Activated CD4-positive, alpha-beta T cell treated with anti-CD3 and anti-CD28 coated beads, Interleukin-2, amount 10 ng/mL, durations not matched to agents 24 days and 14 days (primary cell): ENCODE data around the gene NANOS3. TPM values are rescaled to one million over a fixed set of nuclear protein-coding genes. Genes with fewer than 3 reads are reported as not detected.
"Not testable (repeated sequence)": the region's sequence is repeated elsewhere in the genome, so short reads cannot be mapped to it uniquely, and the experiment has no call there.

Source experiments
- DNase-seq: peaks from one replicate; pipeline ENCODE4 v3.0.0; 2022
- H3K27ac Mint-ChIP-seq: one replicate; pipeline ENCODE4 v1.8.0; 2022; ENCODE audit warnings: mild to moderate bottlenecking, mixed read lengths
- H3K27me3 Mint-ChIP-seq: one replicate; pipeline ENCODE4 v1.8.0; 2022; ENCODE audit warnings: mixed read lengths
- H3K36me3 Mint-ChIP-seq: one replicate; pipeline ENCODE4 v1.8.0; 2022; ENCODE audit warnings: low read depth, mild to moderate bottlenecking, mixed read lengths
- H3K4me1 Mint-ChIP-seq: one replicate; pipeline ENCODE4 v1.8.0; 2021; ENCODE audit warnings: mixed read lengths
- H3K4me3 Mint-ChIP-seq: one replicate; pipeline ENCODE4 v1.8.0; 2022; ENCODE audit warnings: mild to moderate bottlenecking, moderate library complexity, mixed read lengths
- H3K9me3 Mint-ChIP-seq: one replicate; pipeline ENCODE4 v1.8.0; 2021; ENCODE audit warnings: mixed read lengths
- intact Hi-C: fragments of 100-400 bp; cut with micrococcal nuclease; formaldehyde crosslinking; loops from one replicate; pipeline ENCODE4 v1.15.1; 2023
- total RNA-seq: library from RNA; stranded (reverse); gene quantifications from 2 replicates; pipeline ENCODE4 v1.2.3, GENCODE V29; 2022

NANOS3 gene
- total RNA-seq, 1 donor from 2014 or later: 1.4 TPM

- H3K4me3 Mint-ChIP-seq: no peak overlapping the region
- H3K36me3 Mint-ChIP-seq: peaks cover 52% of the 10 kb centered on the region
- H3K27me3 Mint-ChIP-seq: no peaks in the 10 kb centered on the region
- peaks cover 7% of the 10 kb centered on the region for H3K9me3 Mint-ChIP-seq
- no peak overlapping the region for H3K27ac Mint-ChIP-seq
- no peak for DNase-seq
- H3K4me1 Mint-ChIP-seq: no peaks in the 10 kb centered on the region
- intact Hi-C loops: no loop called here
These were observed 43.6 kb downstream of the NANOS3 start for GRCh38 chr19:13920524-13920923.

- peaks cover 7% of the 10 kb centered on the region for H3K9me3 Mint-ChIP-seq
- intact Hi-C loops: no loop called here
- H3K36me3 Mint-ChIP-seq: peaks cover 50% of the 10 kb centered on the region
- peak; percentile 78 for DNase-seq
- no peak overlapping the region for H3K4me3 Mint-ChIP-seq
- no peaks in the 10 kb centered on the region for H3K27me3 Mint-ChIP-seq
- H3K4me1 Mint-ChIP-seq: no peaks in the 10 kb centered on the region
- H3K27ac Mint-ChIP-seq: peak overlapping the region; percentile 72
These were observed 44.2 kb downstream of the NANOS3 start for GRCh38 chr19:13920940-13921747.

GRCh38 chr19:13922118-13922517, 45.2 kb downstream of the NANOS3 start:
- H3K27me3 Mint-ChIP-seq, H3K27ac Mint-ChIP-seq, intact Hi-C loops, DNase-seq, H3K9me3 Mint-ChIP-seq, H3K4me1 Mint-ChIP-seq, H3K4me3 Mint-ChIP-seq: not testable (repeated sequence)
- peaks cover 55% of the 10 kb centered on the region for H3K36me3 Mint-ChIP-seq

- no peak overlapping the region for H3K4me3 Mint-ChIP-seq
- peaks cover 7% of the 10 kb centered on the region for H3K9me3 Mint-ChIP-seq
- DNase-seq: no peak
- peaks cover 57% of the 10 kb centered on the region for H3K36me3 Mint-ChIP-seq
- no peaks in the 10 kb centered on the region for H3K27me3 Mint-ChIP-seq
- no peaks in the 10 kb centered on the region for H3K4me1 Mint-ChIP-seq
- H3K27ac Mint-ChIP-seq: no peak overlapping the region
- intact Hi-C loops: no loop called here
These were observed 46.5 kb downstream of the NANOS3 start for GRCh38 chr19:13923194-13923987.

- Mint-ChIP-seq H3K27me3 (no peaks in the 10 kb centered on the region), H3K9me3 (peaks cover 5% of the 10 kb centered on the region), H3K4me3 (no peak overlapping the region), H3K27ac (no peak overlapping the region), H3K36me3 (peaks cover 41% of the 10 kb centered on the region), H3K4me1 (no peaks in the 10 kb centered on the region)
- no peak for DNase-seq
- intact Hi-C loops: no loop called here
These were observed 49.1 kb downstream of the NANOS3 start for GRCh38 chr19:13926010-13926409.

GRCh38 chr19:13926715-13927114, 49.8 kb downstream of the NANOS3 start:
- peaks cover 3% of the 10 kb centered on the region for H3K9me3 Mint-ChIP-seq
- no peak for DNase-seq
- intact Hi-C loops: no loop called here
- peaks cover 34% of the 10 kb centered on the region for H3K36me3 Mint-ChIP-seq
- no peaks in the 10 kb centered on the region for H3K4me1 Mint-ChIP-seq
- no peaks in the 10 kb centered on the region for H3K27me3 Mint-ChIP-seq
- no peak overlapping the region for H3K27ac Mint-ChIP-seq
- no peak overlapping the region for H3K4me3 Mint-ChIP-seq

GRCh38 chr19:13929340-13929739, 52.4 kb downstream of the NANOS3 start:
- no peak overlapping the region for H3K27ac Mint-ChIP-seq
- intact Hi-C loops: no loop called here
- H3K36me3 Mint-ChIP-seq: peaks cover 17% of the 10 kb centered on the region
- peaks cover 2% of the 10 kb centered on the region for H3K4me1 Mint-ChIP-seq
- H3K9me3 Mint-ChIP-seq: no peaks in the 10 kb centered on the region
- H3K4me3 Mint-ChIP-seq: no peak overlapping the region
- DNase-seq: no peak
- H3K27me3 Mint-ChIP-seq: peaks cover 3% of the 10 kb centered on the region

- intact Hi-C loops: no loop called here
- no peak overlapping the region for H3K4me3 Mint-ChIP-seq
- peaks cover 3% of the 10 kb centered on the region for H3K4me1 Mint-ChIP-seq
- no peak overlapping the region for H3K27ac Mint-ChIP-seq
- no peaks in the 10 kb centered on the region for H3K9me3 Mint-ChIP-seq
- peaks cover 3% of the 10 kb centered on the region for H3K27me3 Mint-ChIP-seq
- peaks cover 14% of the 10 kb centered on the region for H3K36me3 Mint-ChIP-seq
- DNase-seq: no peak
These were observed 53.0 kb downstream of the NANOS3 start for GRCh38 chr19:13929956-13930355.

Other genes with a start within 250 kb of the NANOS3 start
- 42.9 and 46.7 TPM in 2 replicates for gene MRI1, start 112.6 kb upstream of the NANOS3 start, total RNA-seq
- gene C19orf53, start 102.7 kb upstream of the NANOS3 start, total RNA-seq: 142 and 143 TPM in 2 replicates
- 7.3 and 7.5 TPM in 2 replicates for gene ZSWIM4, start 81.7 kb upstream of the NANOS3 start, total RNA-seq
- gene BRME1, start 29.0 kb downstream of the NANOS3 start, total RNA-seq: 16.2 and 18.6 TPM in 2 replicates
- gene CC2D1A, start 29.1 kb downstream of the NANOS3 start, total RNA-seq: 38.5 and 39.4 TPM in 2 replicates
- not detected in 2 replicates for gene PODNL1, start 61.3 kb downstream of the NANOS3 start, total RNA-seq
- gene DCAF15, start 75.4 kb downstream of the NANOS3 start, total RNA-seq: 61.5 and 63.2 TPM in 2 replicates
- 17.0 and 18.0 TPM in 2 replicates for gene RFX1, start 129.2 kb downstream of the NANOS3 start, total RNA-seq
- not detected in 2 replicates for gene RLN3, start 151.0 kb downstream of the NANOS3 start, total RNA-seq
- gene IL27RA, start 154.6 kb downstream of the NANOS3 start, total RNA-seq: 81.6 and 86.4 TPM in 2 replicates
- 0.28 TPM in 1 of 2 replicates, not detected in the other for gene PALM3, start 184.9 kb downstream of the NANOS3 start, total RNA-seq
- 2.7 and 3.6 TPM in 2 replicates for gene MISP3, start 195.7 kb downstream of the NANOS3 start, total RNA-seq
- 0.54 and 0.58 TPM in 2 replicates for gene C19orf67, start 208.6 kb downstream of the NANOS3 start, total RNA-seq
- 147 and 152 TPM in 2 replicates for gene SAMD1, start 213.6 kb downstream of the NANOS3 start, total RNA-seq
- gene PRKACA, start 240.6 kb downstream of the NANOS3 start, total RNA-seq: 62.6 and 64.7 TPM in 2 replicates